IPS-NIHi11 (cell line): ENCODE results near the gene GOSR2.
"Not testable (repeated sequence)": the region's sequence is repeated elsewhere in the genome, so short reads cannot be mapped to it uniquely, and the experiment has no call there.

ENCODE experiments used
- DNase-seq: peaks from one replicate; pipeline ENCODE4 v3.0.0; 2012; ENCODE audit warnings: mixed read lengths, low spot score

The GOSR2 gene

GRCh38 chr17:46894024-46894423 lies 28.9 kb upstream of the GOSR2 start:
- no peak for DNase-seq

GRCh38 chr17:46894476-46895151 lies 28.3 kb upstream of the GOSR2 start:
- DNase-seq, result peak; percentile 56

GRCh38 chr17:46895171-46895570 lies 27.8 kb upstream of the GOSR2 start:
- no peak for DNase-seq

- no peak for DNase-seq
These were observed 26.0 kb upstream of the GOSR2 start for GRCh38 chr17:46896991-46897390.

GRCh38 chr17:46898364-46898763 lies 24.6 kb upstream of the GOSR2 start:
- no peak for DNase-seq

GRCh38 chr17:46898860-46899259 lies 24.1 kb upstream of the GOSR2 start:
- no peak for DNase-seq

- no peak for DNase-seq
These were observed 21.7 kb upstream of the GOSR2 start for GRCh38 chr17:46901291-46901690.

- no peak for DNase-seq
These were observed 18.9 kb upstream of the GOSR2 start for GRCh38 chr17:46903762-46904672.

GRCh38 chr17:46908068-46908737 lies 14.8 kb upstream of the GOSR2 start:
- no peak for DNase-seq

GRCh38 chr17:46910179-46910927 lies 12.6 kb upstream of the GOSR2 start:
- DNase-seq, result no peak

- DNase-seq, result no peak
These were observed 11.6 kb upstream of the GOSR2 start for GRCh38 chr17:46911311-46911710.

- DNase-seq, result no peak
These were observed 7.4 kb upstream of the GOSR2 start for GRCh38 chr17:46915596-46915995.

- no peak for DNase-seq
These were observed 6.7 kb upstream of the GOSR2 start for GRCh38 chr17:46916211-46916610.

GRCh38 chr17:46916623-46917022 lies 6.3 kb upstream of the GOSR2 start:
- no peak for DNase-seq

- no peak for DNase-seq
These were observed 5.9 kb upstream of the GOSR2 start for GRCh38 chr17:46917041-46917440.

GRCh38 chr17:46917516-46917915 lies 5.4 kb upstream of the GOSR2 start:
- no peak for DNase-seq

- DNase-seq, result not testable (repeated sequence)
These were observed 998 bp upstream of the GOSR2 start for GRCh38 chr17:46921962-46922361.

GRCh38 chr17:46922487-46922803 lies 515 bp upstream of the GOSR2 start:
- DNase-seq, result no peak

GRCh38 chr17:46925185-46925868 lies 2.4 kb downstream of the GOSR2 start:
- DNase-seq, result no peak

- DNase-seq, result no peak
These were observed 5.7 kb downstream of the GOSR2 start for GRCh38 chr17:46928467-46929261.

GRCh38 chr17:46929413-46929812 lies 6.5 kb downstream of the GOSR2 start:
- DNase-seq, result no peak
